ENCODE measurements around the gene SLIT3.

The SLIT3 gene

GRCh38 chr5:168860503-168860902 is 440.4 kb downstream of the SLIT3 start (continued):
- TF ChIP-seq ZNF19 (tag by site-specific recombination; IDR thresholded peaks at IDR 0.05; ENCODE audit: low read depth): no peak

- Histone ChIP-seq H3K9me3 (ENCODE audit: control insufficient read depth, insufficient read depth, low read depth, low read length) (no peaks in the 10 kb centered on the region), H3K27ac (ENCODE audit: extremely low read depth, low read depth, low read length) (no peak overlapping the region), H3K4me3 (ENCODE audit: low read depth, low read length) (no peak overlapping the region), H3K4me1 (ENCODE audit: control insufficient read depth, insufficient read depth, low read length) (peaks cover 12% of the 10 kb centered on the region; the same call in 1 of the 2 replicates), H3K36me3 (ENCODE audit: control insufficient read depth in 2 of 2, insufficient read depth in 1 of 2, low read length in 2 of 2) (no peaks in the 10 kb centered on the region)
- POLR2A ChIA-PET: no interaction called here
- no peak for TF ChIP-seq PRDM2 (tag by site-specific recombination; IDR thresholded peaks at IDR 0.05; ENCODE audit: borderline replicate concordance)
- TF ChIP-seq PRDM1 (tag by site-specific recombination; IDR thresholded peaks at IDR 0.05): no peak
- TF ChIP-seq SP7 (tag by site-specific recombination; IDR thresholded peaks at IDR 0.05): peak; percentile 43; the same call in 1 of the 2 replicates
- no peak for TF ChIP-seq ZNF157 (tag by site-specific recombination; IDR thresholded peaks at IDR 0.05)
- TF ChIP-seq ZNF473 (tag by site-specific recombination; IDR thresholded peaks at IDR 0.05): no peak
- no peak for TF ChIP-seq ZNF621 (tag by site-specific recombination; IDR thresholded peaks at IDR 0.05)
- TF ChIP-seq ZNF138 (tag by site-specific recombination; IDR thresholded peaks at IDR 0.05; ENCODE audit: borderline replicate concordance): no peak
- TF ChIP-seq ZBTB17 (tag by site-specific recombination; IDR thresholded peaks at IDR 0.05): 0 out of 2 replicates have a peak, but pooled peaks have one; percentile 18
- TF ChIP-seq PRDM6 (tag by site-specific recombination; IDR thresholded peaks at IDR 0.05): peak; percentile 57; the same call in 1 of the 2 replicates
- TF ChIP-seq, protein P1, sequence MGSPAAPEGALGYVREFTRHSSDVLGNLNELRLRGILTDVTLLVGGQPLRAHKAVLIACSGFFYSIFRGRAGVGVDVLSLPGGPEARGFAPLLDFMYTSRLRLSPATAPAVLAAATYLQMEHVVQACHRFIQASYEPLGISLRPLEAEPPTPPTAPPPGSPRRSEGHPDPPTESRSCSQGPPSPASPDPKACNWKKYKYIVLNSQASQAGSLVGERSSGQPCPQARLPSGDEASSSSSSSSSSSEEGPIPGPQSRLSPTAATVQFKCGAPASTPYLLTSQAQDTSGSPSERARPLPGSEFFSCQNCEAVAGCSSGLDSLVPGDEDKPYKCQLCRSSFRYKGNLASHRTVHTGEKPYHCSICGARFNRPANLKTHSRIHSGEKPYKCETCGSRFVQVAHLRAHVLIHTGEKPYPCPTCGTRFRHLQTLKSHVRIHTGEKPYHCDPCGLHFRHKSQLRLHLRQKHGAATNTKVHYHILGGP (tag by site-specific recombination; IDR thresholded peaks at IDR 0.05): no peak
- peak; percentile 69 for TF ChIP-seq OSR2 (tag by site-specific recombination; IDR thresholded peaks at IDR 0.05)
- CTCF ChIA-PET: no interaction called here
Observed at GRCh38 chr5:168860081-168860480, 440.9 kb downstream of the SLIT3 start.

DNA sequence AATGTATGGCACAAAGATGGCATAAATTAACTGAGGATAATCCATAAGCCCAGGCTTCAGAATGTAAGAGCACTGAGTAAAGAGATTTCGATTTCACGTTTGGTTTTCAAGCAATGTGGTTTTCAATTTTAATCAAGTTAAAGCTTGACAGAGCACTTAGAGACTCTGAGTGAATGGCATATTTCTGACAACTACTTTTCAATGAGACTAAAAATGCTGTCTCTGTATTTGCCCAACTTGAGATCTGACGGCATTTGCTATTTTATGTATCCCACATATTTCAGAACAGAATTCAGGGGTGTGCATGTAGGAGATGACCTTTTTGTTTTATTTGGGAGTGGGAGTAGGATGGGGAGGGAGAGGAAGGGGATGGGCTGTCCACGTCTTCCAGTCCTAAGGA is 441.5 kb downstream of the SLIT3 start:
- CTCF ChIA-PET: no interaction called here
- TF ChIP-seq ZEB2 (tag by site-specific recombination; IDR thresholded peaks at IDR 0.05): no peak
- Histone ChIP-seq H3K36me3 (ENCODE audit: control insufficient read depth in 2 of 2, insufficient read depth in 1 of 2, low read length in 2 of 2) (no peaks in the 10 kb centered on the region), H3K27ac (ENCODE audit: extremely low read depth, low read depth, low read length) (no peak overlapping the region), H3K9me3 (ENCODE audit: control insufficient read depth, insufficient read depth, low read depth, low read length) (no peaks in the 10 kb centered on the region), H3K4me3 (ENCODE audit: low read depth, low read length) (no peak overlapping the region), H3K4me1 (ENCODE audit: control insufficient read depth, insufficient read depth, low read length) (peaks cover 12% of the 10 kb centered on the region; the same call in 1 of the 2 replicates)
- POLR2A ChIA-PET: no interaction called here
